ENCODE data around the gene NOSTRIN. TPM values are rescaled to one million over a fixed set of nuclear protein-coding genes. Genes with fewer than 3 reads are reported as not detected.

Gene NOSTRIN
- total and polyA plus RNA-seq, 2 of the 8 experiments (the other 6 are each of a cell fraction or from before 2014, with no cell fraction given): not detected

DNA sequence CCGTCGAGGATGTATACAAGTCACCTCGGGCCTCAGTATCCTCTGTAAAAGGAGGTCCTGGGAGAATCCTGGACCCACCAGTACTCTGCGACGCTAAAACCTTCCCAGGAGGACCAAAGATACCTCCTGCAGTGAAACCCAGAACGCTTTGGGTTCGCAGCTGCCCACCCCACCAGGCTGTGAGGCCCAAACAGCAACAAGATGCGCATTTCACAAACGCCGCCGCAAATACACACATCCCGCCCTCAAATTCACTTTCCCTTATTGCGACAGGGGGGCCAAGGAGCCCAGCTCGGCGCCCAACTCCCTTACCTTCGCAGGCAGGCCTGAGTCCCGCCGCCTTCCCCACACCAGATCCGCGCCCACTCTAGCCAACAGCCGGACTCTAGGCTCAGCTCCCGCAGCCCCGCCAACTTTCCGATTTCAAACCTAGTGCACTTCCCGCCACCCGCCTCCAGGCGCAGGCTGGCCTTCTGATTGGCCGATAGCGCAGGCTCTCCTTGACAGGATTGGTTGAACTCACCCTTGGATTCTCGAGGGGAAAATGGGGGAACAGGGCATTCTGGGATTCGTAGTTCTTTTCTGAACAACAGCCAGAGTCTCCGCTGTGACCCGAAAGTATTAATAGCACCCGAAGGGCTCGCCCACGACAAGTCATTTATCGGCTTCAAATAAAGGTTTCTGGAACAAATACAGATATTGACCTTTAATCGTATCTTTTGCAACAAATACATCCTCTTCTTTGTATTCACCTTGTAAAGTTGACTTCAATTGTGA, 87.8 kb downstream of the NOSTRIN start, which contains the start of gene SPC25:
TSS of gene SPC25 (minus strand) at position 425 of the 777 bp plus-strand sequence. CDS start 911 bp downstream, outside the sequence.
- FAIRE-seq (peak; percentile 99), DNase-seq (ENCODE audit: low read depth in 1 of 2, low spot score in 2 of 2) (peak; percentile 83 to 91)
- Histone ChIP-seq H2BK20ac (ENCODE audit: low read length) (no peak within 1 kb of the TSS), H3K4me2 (ENCODE audit: insufficient read depth in 1 of 2, low read depth in 2 of 2, low read length in 2 of 2) (peak within 1 kb of the TSS; percentile 81 to 92), H4K20me1 (replicated peaks in 1 of 2; ENCODE audit: control insufficient read depth in 1 of 2, insufficient read depth in 2 of 2, low read length in 2 of 2) (no peaks in the 10 kb centered on the region), H3K23me2 (ENCODE audit: low read depth, low read length) (peaks cover 7% of the 10 kb centered on the region), H3K23ac (ENCODE audit: insufficient read length) (no peak within 1 kb of the TSS), H3K18ac (ENCODE audit: extremely low read depth, low read length) (peak within 1 kb of the TSS; percentile 68), H3K56ac (replicated peaks; ENCODE audit: insufficient read length, low read depth, low read length) (no peak within 1 kb of the TSS), H3K27ac (ENCODE audit: low read depth, low read length) (peak within 1 kb of the TSS; percentile 23; the same call in 1 of the 2 replicates), H3K79me1 (ENCODE audit: low read depth, low read length) (no peaks in the 10 kb centered on the region; the same call in 1 of the 2 replicates), H4K8ac (ENCODE audit: extremely low read depth, insufficient read depth, low read length) (peak within 1 kb of the TSS; percentile 58; the same call in 1 of the 2 replicates), H2BK15ac (ENCODE audit: low read length) (no peak within 1 kb of the TSS), H2AK5ac (ENCODE audit: low read depth, low read length) (no peak within 1 kb of the TSS), H4K91ac (replicated peaks; ENCODE audit: insufficient read length, low read length) (no peak within 1 kb of the TSS), H4K5ac (ENCODE audit: insufficient read length, low read depth, low read length) (peak within 1 kb of the TSS; percentile 28), H3K27me3 (replicated peaks in 1 of 4; ENCODE audit: control insufficient read depth in 3 of 4, extremely low read depth in 1 of 4, insufficient read depth in 3 of 4, low read length in 3 of 4) (no peaks in the 10 kb centered on the region), H2BK120ac (replicated peaks; ENCODE audit: low read depth, low read length) (no peak within 1 kb of the TSS), H3K4me1 (replicated peaks in 1 of 4; ENCODE audit: control insufficient read depth in 3 of 4, insufficient read depth in 4 of 4, low read length in 3 of 4) (no peaks in the 10 kb centered on the region; a peak in 2 of 7 replicates), H2BK5ac (ENCODE audit: low read depth, low read length) (no peak within 1 kb of the TSS), H2AFZ (ENCODE audit: low read length) (peak within 1 kb of the TSS; percentile 79), H3K4ac (replicated peaks; ENCODE audit: insufficient read length, low read depth, low read length) (no peak within 1 kb of the TSS), H3K4me3 (ENCODE audit: extremely low read depth in 1 of 4, insufficient read depth in 2 of 4, low read depth in 3 of 4, low read length in 4 of 4) (peak within 1 kb of the TSS; percentile 78 to 97 (median 86)), H2BK12ac (ENCODE audit: low read depth, low read length) (no peak within 1 kb of the TSS), H3K9me3 (ENCODE audit: insufficient read depth in 2 of 2, low read depth in 1 of 2, low read length in 1 of 2) (no peaks in the 10 kb centered on the region), H3K36me3 (ENCODE audit: control insufficient read depth in 2 of 4, insufficient read depth in 4 of 4, low read length in 3 of 4) (peaks cover 0 to 9% (median 3%) of the 10 kb centered on the region in 4 experiments; a peak in 4 of 8 replicates), H3K9ac (replicated peaks in 1 of 4; ENCODE audit: extremely low read depth in 1 of 4, low read depth in 3 of 4, low read length in 3 of 4) (peak within 1 kb of the TSS; percentile 61 to 77 (median 74)), H3K14ac (ENCODE audit: insufficient read length) (no peak within 1 kb of the TSS), H3K79me2 (ENCODE audit: control insufficient read depth in 1 of 2, insufficient read depth in 2 of 2, low read length in 2 of 2) (peaks cover 0 to 9% of the 10 kb centered on the region in 2 experiments; a peak in 2 of 4 replicates)
- 2% methylated on average over 34 of the region's 38 CpGs; no CpG with 5 or more reads in 1 of the 2 experiments for WGBS, 2 experiments (ENCODE audit: extremely low coverage in 1 of 2, insufficient coverage in 1 of 2, insufficient read length in 1 of 2, insufficient replicate concordance in 2 of 2, low coverage in 1 of 2, low lambda C conversion rate in 2 of 2, missing lambda C conversion rate in 1 of 2)
- ChIA-PET CTCF (ENCODE audit: partially characterized antibody) (interaction anchor here (1.0 kb wide), 1 partner anchor 185 kb away, joined by 3 read pairs; no protein-coding TSS in a partner anchor), POLR2A (ENCODE audit: partially characterized antibody) (no interaction called here)
- TF ChIP-seq JUND (IDR thresholded peaks at IDR 0.05; ENCODE audit: low read length) (no peak), BRCA1 (IDR thresholded peaks at IDR 0.05; ENCODE audit: low read depth, low read length) (peak; percentile 27; the same call in 1 of the 2 replicates), SRF (IDR thresholded peaks at IDR 0.05; ENCODE audit: low read depth, low read length) (no peak), TAF1 (IDR thresholded peaks at IDR 0.05; ENCODE audit: low read depth, low read length) (peak; percentile 70), HDAC6 (IDR thresholded peaks at IDR 0.05; ENCODE audit: low read depth, low read length) (no peak), SP2 (IDR thresholded peaks at IDR 0.05; ENCODE audit: low read length) (peak; percentile 51; the same call in 1 of the 2 replicates), CREB1 (IDR thresholded peaks at IDR 0.05) (peak; percentile 25; the same call in 1 of the 2 replicates), CEBPB (IDR thresholded peaks at IDR 0.05; ENCODE audit: low read depth, low read length) (no peak), SUZ12 (IDR thresholded peaks at IDR 0.05; ENCODE audit: low read length) (no peak), TBP (IDR thresholded peaks at IDR 0.05; ENCODE audit: low read depth, low read length) (peak; percentile 72), CHD2 (IDR thresholded peaks at IDR 0.05; ENCODE audit: low read length) (peak; percentile 91), YY1 (IDR thresholded peaks at IDR 0.05; ENCODE audit: low read depth, low read length) (peak; percentile 95), SIX5 (IDR thresholded peaks at IDR 0.05; ENCODE audit: low read depth, low read length) (peak; percentile 85), CTBP2 (IDR thresholded peaks at IDR 0.05; ENCODE audit: borderline replicate concordance, insufficient read depth, insufficient read length, low read length) (no peak)

Data from H1 (cell line).